ENCODE data around the gene UBE2R2.

DNA sequence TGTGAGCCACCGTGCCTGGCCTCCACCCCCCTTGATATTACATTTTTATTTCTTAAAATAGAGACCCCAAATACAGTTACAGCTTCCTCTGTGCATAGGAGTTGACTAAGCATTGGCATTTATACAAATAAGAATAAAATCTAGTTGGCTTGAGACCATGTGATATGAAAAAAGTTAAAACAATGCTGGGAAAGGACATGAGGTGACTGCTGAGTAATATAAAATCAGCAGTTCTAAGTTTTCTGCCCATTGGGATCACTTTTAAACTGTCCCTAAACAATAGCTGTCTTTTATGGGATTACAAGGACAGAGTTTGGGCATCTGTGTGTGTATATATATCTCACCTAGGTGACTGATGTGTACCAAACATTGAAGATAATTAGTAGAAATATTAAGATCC, 96.6 kb downstream of the UBE2R2 start:
- TF ChIP-seq, protein P1, sequence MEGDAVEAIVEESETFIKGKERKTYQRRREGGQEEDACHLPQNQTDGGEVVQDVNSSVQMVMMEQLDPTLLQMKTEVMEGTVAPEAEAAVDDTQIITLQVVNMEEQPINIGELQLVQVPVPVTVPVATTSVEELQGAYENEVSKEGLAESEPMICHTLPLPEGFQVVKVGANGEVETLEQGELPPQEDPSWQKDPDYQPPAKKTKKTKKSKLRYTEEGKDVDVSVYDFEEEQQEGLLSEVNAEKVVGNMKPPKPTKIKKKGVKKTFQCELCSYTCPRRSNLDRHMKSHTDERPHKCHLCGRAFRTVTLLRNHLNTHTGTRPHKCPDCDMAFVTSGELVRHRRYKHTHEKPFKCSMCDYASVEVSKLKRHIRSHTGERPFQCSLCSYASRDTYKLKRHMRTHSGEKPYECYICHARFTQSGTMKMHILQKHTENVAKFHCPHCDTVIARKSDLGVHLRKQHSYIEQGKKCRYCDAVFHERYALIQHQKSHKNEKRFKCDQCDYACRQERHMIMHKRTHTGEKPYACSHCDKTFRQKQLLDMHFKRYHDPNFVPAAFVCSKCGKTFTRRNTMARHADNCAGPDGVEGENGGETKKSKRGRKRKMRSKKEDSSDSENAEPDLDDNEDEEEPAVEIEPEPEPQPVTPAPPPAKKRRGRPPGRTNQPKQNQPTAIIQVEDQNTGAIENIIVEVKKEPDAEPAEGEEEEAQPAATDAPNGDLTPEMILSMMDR (IDR thresholded peaks at IDR 0.05 in 2 of 3, conservative IDR thresholded peaks at IDR 0.05 in 1 of 3; ENCODE audit: control insufficient read depth in 2 of 3, extremely low read depth in 1 of 3, insufficient read depth in 1 of 3, low read depth in 3 of 3, low read length in 3 of 3), result no peak
- no peak for TF ChIP-seq JUND (IDR thresholded peaks at IDR 0.05; ENCODE audit: low read depth, low read length)
- no peak for TF ChIP-seq CHD4 (IDR thresholded peaks at IDR 0.05)
- no peak for TF ChIP-seq POLR2AphosphoS5 (IDR thresholded peaks at IDR 0.05; ENCODE audit: low read length)
- no peak for TF ChIP-seq NR2F1 (conservative IDR thresholded peaks at IDR 0.05)
- no peak for TF ChIP-seq HDAC2 (IDR thresholded peaks at IDR 0.05)
- no peak for TF ChIP-seq SRF (IDR thresholded peaks at IDR 0.05; ENCODE audit: low read depth in 2 of 2, low read length in 2 of 2)
- TF ChIP-seq EGR1 (IDR thresholded peaks at IDR 0.05; ENCODE audit: borderline replicate concordance in 1 of 2, low read depth in 2 of 2, low read length in 2 of 2), result no peak
- TF ChIP-seq EZH2 (IDR thresholded peaks at IDR 0.05; ENCODE audit: borderline replicate concordance, control insufficient read depth, low read depth, low read length), result no peak
- TF ChIP-seq KDM1A (IDR thresholded peaks at IDR 0.05; ENCODE audit: borderline replicate concordance), result no peak
- no peak for TF ChIP-seq CHD2 (IDR thresholded peaks at IDR 0.05; ENCODE audit: borderline replicate concordance, low read depth, low read length)

All from GM12878 (cell line).